GM15510 (cell line): ENCODE data around the gene GPR55.

ENCODE experiments used
- POLR2A ChIP-seq: IDR thresholded peaks from 3 replicates; pipeline ENCODE4 v1.6.1; 2011; ENCODE audit warnings: borderline replicate concordance; ENCODE audit not compliant: insufficient read length; ENCODE audit errors: extremely low read depth

GPR55 gene

DNA sequence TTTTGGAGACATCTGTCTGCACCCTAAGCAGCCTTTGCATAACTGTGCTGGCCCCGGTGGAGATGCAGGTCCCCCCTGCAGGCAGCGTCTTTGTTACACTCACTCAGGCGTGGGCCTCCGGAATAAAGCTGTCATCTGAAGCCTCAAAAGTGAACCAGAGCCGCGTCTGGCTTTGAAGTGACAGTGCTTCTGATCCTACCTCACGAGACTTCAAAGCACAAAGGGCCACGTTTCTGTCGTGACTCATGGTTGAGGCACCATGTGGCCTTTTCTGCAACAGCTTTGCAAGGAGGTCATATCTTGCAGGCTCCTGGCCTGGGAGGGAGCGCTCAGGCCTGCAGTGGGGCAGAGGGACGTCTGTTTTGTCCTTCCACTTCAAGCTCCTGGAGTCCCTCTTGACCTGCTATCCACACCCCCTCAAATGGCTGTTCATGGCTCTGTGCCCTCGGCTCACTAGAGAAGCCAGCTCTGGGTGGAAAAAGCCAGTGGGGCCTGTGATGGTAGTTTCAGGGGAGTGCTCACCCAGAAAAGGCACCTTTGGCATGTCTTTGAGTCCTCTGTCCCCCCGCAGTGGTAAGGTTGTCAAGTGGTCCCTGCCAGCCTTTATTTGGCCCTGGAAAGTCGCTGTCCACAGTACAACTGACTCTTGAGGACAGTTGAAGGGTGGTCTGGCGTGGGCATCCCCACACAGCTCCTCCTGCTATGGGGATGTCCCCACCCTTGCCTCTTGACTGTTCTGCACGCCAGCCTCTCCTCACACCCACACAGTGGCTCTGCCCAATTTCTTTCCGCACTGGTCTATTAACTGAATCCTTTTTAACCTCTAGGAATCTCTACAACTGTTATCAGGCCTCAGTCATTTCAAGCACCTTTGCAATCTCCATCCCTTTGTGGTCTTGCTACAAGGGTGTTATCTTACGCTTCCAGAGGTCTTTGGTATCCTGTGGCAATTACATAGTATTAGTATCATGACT, 19.3 kb downstream of the GPR55 start:
- no peak for TF ChIP-seq POLR2A

DNA sequence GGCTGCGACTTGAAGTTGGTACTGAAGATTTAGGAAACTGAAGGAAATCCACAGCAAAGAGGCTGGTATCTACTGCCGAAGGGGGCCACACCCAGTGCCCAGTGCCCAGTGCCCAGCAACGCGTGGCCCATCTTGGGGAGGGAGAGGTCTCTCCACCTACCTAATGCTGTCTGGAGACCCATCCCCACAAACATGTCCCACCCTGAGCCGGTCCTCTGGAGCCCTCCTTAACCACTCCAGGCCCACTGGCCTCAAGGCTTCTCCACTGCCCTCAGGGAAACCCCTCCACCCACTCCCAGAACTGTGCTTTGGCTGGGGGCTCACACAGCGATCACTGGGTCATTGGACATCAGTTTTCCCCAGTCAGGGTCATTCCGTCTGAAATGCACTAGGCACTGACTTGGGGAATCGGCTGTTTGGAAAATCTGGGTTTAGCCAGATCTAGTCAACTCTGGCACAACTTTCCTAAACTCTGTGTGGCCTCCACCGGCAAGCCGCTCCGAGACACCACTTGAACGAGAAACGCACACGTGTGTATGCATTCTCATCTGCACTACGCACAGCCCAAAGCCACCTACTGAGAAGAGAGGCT, 20.1 kb downstream of the GPR55 start:
- no peak for TF ChIP-seq POLR2A

DNA sequence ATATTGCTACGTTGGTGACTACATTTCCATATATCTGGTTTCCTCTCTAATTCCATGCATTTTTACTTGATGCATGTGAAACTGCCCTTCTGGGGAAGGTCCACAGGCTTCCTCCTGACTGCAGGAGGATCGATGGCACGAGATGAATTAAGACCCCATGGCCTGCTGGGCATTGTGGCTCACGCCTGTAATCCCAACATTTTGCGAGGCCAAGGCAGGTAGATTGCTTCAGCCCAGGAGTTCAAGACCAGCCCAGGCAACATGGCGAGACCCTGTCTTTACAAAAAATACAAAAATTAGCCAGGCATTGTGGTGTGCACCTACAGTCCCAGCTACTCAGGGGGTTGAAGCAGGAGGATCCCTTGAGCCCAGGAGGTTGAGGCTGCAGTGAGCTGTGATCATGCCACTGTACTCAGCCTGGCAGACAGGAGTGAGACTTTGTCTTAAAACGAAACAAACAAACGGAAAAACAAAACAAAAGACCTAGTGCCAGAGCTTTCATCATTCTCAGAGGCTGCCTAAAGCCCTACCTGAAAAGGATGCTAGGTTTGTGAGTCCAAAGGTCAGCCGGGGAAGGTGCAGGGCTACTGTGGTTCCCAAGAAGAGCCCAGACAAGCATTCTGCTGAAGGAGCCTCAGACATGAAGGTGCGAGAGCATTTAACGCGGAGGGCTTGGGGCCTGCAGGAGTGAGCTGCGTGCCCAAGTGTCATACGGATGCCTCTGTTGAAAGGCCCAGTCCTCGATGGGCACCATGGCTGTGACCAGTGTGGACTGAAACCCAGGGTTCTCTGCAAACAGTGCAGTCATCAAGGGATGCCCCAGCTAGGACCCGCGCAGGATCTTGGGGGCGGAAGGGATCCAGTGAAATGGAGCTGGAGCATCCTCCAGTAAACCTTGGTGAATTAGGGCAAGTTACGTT, 21.6 kb downstream of the GPR55 start:
- TF ChIP-seq POLR2A, result no peak

DNA sequence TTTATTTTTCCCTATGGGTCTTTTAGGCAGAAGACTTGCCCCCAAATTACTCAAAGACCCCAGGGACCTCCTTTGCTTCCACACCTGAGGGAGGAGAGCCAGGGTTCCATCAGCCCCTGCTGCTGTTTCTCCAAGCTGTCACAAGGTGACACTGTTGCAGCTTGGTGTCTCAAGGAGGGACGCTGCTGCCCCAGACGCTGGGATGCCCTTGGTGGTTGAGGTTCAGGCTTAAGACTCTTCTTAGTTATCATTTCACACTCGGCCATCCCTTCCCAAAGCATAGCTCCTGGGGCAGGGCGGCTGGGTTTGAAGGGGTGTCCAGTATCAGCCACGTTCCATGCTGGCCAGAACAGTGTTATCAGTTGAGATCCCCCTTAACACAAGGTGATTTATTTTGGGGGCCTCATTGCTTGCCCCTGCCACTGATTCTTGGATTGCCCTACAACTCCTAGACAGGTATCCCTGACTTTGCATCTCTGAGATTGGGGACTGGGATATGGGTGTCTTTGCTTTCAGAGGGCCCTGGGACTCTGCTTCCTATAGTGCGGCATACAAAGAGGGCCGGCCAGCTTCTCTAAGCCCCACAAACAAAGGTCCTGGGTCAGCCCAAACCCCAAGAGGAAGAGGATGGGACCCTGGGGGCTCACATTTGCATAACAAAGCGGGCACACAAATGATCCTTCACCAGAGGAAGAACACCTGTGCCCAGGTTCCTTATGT, 22.7 kb downstream of the GPR55 start:
- TF ChIP-seq POLR2A, result no peak

DNA sequence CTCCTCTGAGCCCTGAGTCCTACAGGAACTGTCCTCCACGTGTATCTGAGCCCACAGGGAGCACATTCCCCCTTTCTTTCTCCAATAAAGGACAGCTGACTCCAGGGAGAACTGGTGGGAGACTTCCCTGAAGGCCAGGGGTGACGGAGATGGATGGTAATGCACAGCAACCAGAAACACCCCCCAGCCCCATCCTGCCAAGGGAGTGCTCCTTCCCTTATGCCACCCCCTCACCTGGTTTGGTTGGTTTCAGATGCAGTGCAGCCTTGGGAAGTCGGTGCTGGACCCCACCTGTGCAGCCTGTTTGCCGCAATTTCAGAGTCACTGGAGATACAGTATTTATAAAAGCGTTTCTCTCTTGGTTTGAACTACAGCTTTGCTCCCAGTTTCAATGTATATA, 24.0 kb downstream of the GPR55 start:
- TF ChIP-seq POLR2A, result no peak

DNA sequence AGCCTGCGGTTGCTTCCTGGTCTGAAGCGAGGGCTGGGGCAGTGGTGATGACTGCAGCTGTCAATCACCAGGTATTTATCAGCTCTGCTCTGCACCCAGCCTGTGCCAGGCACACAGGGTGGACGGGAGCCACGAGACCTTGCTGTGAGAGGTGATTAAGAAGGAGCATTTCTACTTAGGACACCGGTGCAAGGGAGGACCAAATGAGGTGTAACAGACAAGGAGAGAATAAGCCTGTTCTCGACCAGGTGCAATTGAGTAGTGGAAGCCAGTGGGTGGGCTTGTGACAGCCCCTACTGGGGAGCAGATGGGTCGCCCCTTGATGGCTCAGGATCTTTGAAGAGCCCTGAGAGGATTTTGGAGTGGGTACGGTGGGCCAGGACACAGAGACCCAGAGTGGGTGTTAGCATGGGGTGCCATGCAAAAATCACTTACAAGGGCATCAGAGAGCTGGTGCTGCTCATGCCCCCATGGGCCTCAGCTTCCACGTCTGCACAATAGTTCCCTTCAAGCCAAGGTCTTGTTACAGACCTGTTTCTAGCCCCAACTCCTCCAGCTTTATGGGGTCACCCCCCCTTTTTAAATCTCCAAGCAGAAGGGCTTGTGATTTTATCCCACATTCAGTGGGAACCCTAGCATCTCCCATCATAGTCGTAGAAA, 24.6 kb downstream of the GPR55 start:
- TF ChIP-seq POLR2A, result no peak

DNA sequence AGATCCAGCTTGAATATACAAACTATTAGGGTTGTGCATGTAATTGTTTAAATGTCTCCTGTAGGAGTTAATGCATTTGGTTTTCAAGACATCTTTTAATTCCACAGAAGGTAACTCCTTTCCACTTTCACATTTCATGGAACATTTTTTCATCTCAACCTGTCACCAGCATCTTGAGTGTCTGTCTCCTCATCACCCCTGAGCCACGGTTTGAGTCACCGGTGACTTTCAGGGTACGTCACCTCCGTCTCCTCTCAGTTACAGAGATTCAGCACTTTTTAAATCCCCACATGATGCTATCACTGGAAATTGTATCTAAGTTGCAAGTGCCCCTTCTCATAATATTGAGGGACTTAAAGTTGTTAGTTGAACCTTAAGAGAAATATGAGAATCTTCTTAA, 25.3 kb downstream of the GPR55 start:
- TF ChIP-seq POLR2A, result no peak

DNA sequence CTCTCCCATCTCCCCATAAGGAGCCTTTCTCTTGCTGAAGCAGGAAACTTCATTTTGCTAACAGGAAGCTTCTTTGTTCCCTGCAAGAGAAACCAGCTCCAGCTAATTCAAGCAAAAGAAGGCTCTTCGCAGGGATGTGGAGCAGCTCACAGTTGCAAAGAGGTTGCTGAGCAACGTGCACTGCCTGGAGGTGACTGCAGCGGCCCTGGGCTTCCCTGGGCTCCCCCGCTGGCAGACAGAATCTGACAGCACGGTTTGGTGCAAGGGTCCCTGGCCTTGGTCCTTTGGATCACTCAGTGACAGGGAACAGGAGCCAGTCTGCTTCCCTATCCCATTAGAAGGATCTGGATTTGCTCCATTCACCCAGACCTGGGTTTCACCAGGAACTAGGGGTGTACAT, 25.8 kb downstream of the GPR55 start:
- no peak for TF ChIP-seq POLR2A

DNA sequence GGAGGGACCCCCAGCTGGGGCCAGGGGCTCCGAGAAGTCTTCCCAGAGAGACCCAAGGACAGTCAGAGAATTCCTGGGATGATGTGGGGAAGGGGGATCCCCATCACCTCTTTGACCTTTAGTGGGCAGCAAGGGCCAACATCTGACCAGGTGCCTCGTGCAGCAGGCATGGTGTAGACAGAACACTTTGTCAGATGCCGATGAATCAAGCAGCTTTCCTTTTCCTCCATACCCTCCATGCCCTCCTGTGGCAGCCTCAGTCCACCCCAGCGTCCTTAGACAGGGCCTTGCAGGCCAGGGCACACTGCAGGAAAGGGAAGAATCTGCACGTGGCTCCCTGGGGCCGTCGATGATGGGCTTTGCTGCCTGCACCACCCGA, 26.3 kb downstream of the GPR55 start:
- TF ChIP-seq POLR2A, result no peak

DNA sequence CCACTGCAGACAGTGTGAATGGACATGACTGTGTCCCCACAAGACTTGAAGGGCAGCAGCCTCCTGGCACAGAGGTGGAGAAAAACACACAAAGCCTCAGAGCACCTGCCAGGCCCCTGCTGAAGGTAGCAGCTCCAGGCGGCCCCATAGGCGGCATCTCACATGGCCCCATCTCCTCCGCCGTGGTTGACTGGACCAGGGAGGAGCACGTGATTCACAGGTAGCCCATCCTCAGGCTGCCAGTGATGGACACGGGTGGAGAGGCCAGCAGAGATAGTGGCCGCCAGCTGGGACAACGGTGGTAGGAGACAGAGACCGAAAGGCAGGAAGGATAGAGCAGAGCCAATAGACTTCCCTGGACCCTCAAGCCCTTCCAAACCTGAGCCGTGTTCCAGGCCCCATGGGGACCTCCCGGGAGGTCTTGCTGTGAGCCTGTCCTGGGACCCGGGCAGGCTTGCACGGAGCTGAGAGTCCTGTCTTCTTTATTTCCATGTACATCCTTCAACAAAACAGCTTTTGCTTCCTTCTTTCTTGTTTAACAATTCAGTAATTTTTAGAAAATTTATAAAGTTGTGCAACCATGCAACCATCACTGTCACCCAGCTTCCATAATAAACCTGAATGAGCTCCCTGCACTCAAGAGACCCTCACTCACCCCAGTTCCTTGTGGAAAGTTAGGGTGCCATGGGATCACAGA, 26.9 kb downstream of the GPR55 start:
- TF ChIP-seq POLR2A, result no peak

DNA sequence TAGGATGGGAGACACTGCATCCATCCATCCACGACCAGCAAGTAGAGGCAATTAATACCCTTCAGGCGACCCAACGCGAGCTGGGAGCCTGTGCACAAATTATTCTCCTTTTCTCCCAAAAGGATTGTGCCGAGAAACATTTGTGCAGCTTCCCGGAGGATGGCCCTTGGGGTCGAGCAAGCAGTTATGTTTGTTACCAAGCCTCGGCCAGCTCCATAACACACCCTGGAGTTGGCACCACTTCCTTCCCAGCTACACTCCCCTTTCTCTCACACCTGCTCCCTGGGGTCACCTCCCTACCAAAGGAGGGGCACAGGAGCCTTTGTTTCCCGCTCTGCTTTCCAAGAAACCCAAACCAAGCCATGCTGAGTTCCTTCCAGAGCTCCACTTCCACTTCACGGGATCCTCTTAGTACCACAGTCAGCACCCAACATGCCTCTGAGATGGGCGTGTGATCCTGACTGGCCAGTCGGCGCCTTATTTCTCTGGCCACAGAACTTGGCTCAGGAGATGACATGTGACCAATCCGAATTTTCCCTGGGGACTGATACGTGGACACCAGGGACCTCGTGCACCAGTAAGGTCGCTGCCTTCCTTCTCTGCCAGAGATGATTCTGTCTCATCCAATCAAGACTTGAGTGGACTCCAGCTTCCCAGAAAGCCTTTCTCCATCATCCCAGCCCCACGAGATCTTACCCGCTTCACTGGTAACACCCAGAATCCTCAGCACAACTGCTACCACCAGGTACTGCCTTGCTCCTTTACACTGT, 28.5 kb downstream of the GPR55 start:
- no peak for TF ChIP-seq POLR2A

DNA sequence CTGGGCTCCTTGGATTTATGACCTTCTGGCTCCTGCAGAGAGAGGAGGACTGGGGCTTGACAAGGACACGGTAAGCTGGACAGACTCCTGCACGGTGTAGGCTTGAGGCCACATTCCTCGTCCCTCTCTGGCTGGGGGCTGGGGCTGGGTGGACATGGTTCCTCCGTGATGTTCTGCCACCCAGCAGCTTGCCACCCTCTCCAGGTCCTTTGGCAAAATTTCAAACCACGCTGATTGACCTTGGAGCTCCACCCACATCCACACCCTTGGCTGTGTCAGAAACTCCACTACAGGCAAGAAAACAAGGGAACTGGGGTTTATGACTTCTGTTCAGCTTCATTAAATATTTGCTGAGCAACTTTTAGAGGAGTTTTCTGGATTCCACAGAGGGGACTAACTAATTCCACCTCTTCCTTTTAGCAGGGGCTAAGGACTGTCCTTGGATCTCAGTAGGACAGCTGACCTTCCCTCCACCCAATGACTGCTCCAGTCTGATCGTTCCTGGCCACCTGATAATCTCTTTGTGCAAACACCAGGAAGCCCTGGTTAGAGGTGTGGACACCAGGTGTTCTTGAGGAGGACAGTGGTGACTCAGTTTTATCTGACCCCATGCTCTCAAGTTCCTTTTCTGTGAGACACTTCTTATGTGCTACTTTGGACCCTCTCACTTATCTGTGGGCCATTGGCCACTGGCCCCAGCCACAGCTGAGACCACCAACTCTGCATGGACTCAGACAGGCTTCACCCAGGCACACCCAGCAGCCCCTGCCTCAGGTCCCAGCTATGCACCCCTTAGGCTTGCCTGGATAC, 29.3 kb downstream of the GPR55 start:
- no peak for TF ChIP-seq POLR2A
